ENCODE data around the gene CT55. TPM values are rescaled to one million over a fixed set of nuclear protein-coding genes. Genes with fewer than 3 reads are reported as not detected.
"Not testable (repeated sequence)": the region's sequence is repeated elsewhere in the genome, so short reads cannot be mapped to it uniquely, and the experiment has no call there.

Gene CT55, protein sequence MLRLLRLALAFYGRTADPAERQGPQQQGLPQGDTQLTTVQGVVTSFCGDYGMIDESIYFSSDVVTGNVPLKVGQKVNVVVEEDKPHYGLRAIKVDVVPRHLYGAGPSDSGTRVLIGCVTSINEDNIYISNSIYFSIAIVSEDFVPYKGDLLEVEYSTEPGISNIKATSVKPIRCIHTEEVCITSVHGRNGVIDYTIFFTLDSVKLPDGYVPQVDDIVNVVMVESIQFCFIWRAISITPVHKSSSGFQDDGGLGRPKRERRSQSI
- 0.17 TPM in 1 of 2 replicates, not detected in the other for total RNA-seq
- not detected in 2 replicates for polyA plus RNA-seq

- H3K27ac ChIP-seq: no peak within 1 kb of the TSS
- H4K20me1 ChIP-seq (ENCODE audit: insufficient read depth, poor library complexity, severe bottlenecking): no peaks in the 10 kb centered on the region
- no peaks in the 10 kb centered on the region for H3K27me3 ChIP-seq
- TF ChIP-seq EZH2phosphoT487 (IDR thresholded peaks at IDR 0.05; ENCODE audit: low read depth, severe bottlenecking, unreplicated experiment) (no peak), EZH2 (IDR thresholded peaks at IDR 0.05; ENCODE audit: borderline replicate concordance) (no peak)
- TF ChIP-seq, protein P1, sequence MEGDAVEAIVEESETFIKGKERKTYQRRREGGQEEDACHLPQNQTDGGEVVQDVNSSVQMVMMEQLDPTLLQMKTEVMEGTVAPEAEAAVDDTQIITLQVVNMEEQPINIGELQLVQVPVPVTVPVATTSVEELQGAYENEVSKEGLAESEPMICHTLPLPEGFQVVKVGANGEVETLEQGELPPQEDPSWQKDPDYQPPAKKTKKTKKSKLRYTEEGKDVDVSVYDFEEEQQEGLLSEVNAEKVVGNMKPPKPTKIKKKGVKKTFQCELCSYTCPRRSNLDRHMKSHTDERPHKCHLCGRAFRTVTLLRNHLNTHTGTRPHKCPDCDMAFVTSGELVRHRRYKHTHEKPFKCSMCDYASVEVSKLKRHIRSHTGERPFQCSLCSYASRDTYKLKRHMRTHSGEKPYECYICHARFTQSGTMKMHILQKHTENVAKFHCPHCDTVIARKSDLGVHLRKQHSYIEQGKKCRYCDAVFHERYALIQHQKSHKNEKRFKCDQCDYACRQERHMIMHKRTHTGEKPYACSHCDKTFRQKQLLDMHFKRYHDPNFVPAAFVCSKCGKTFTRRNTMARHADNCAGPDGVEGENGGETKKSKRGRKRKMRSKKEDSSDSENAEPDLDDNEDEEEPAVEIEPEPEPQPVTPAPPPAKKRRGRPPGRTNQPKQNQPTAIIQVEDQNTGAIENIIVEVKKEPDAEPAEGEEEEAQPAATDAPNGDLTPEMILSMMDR (IDR thresholded peaks at IDR 0.05; ENCODE audit: poor library complexity): no peak
- H3K36me3 ChIP-seq (replicated peaks; ENCODE audit: insufficient read depth, low read depth): no peaks in the 10 kb centered on the region
- no peak for DNase-seq (ENCODE audit: low spot score)
- no peak within 1 kb of the TSS for H3K4me3 ChIP-seq
- no peak within 1 kb of the TSS for H3K4me2 ChIP-seq
- no peaks in the 10 kb centered on the region for H3K9me2 ChIP-seq (replicated peaks; ENCODE audit: insufficient read depth)
- H3K4me1 ChIP-seq (ENCODE audit: insufficient read depth): no peaks in the 10 kb centered on the region
- 86% methylated on average over 27 of the region's 27 CpGs for WGBS (ENCODE audit: low lambda C conversion rate, missing lambda C conversion rate)
- H2AFZ ChIP-seq: no peak within 1 kb of the TSS
- no peaks in the 10 kb centered on the region for H3K79me2 ChIP-seq
- no peaks in the 10 kb centered on the region for H3K9me3 ChIP-seq (ENCODE audit: low read depth)
Observed at GRCh38 chrX:135170877-135171519, at the start of gene CT55. CT55 (minus strand) TSS chrX:135171398; CDS start chrX:135171171, 227 bp downstream.

- H3K4me3 ChIP-seq: no peak overlapping the region
- H3K4me1 ChIP-seq (ENCODE audit: insufficient read depth): no peaks in the 10 kb centered on the region
- TF ChIP-seq EZH2 (IDR thresholded peaks at IDR 0.05; ENCODE audit: borderline replicate concordance) (no peak), EZH2phosphoT487 (IDR thresholded peaks at IDR 0.05; ENCODE audit: low read depth, severe bottlenecking, unreplicated experiment) (no peak)
- TF ChIP-seq, protein P1 (IDR thresholded peaks at IDR 0.05; ENCODE audit: poor library complexity): no peak
- H3K4me2 ChIP-seq: no peak overlapping the region
- H4K20me1 ChIP-seq (ENCODE audit: insufficient read depth, poor library complexity, severe bottlenecking): no peaks in the 10 kb centered on the region
- H3K36me3 ChIP-seq (replicated peaks; ENCODE audit: insufficient read depth, low read depth): no peaks in the 10 kb centered on the region
- DNase-seq (ENCODE audit: low spot score): no peak
- H3K27ac ChIP-seq: no peak overlapping the region
- H2AFZ ChIP-seq: no peak overlapping the region
- no peaks in the 10 kb centered on the region for H3K9me2 ChIP-seq (replicated peaks; ENCODE audit: insufficient read depth)
- 85% methylated on average over 8 of the region's 8 CpGs for WGBS (ENCODE audit: low lambda C conversion rate, missing lambda C conversion rate)
- no peaks in the 10 kb centered on the region for H3K9me3 ChIP-seq (ENCODE audit: low read depth)
- H3K27me3 ChIP-seq: no peaks in the 10 kb centered on the region
- H3K79me2 ChIP-seq: no peaks in the 10 kb centered on the region
Observed at GRCh38 chrX:135213200-135213844, 42.1 kb upstream of the CT55 start.

GRCh38 chrX:135206427-135206826 is 35.2 kb upstream of the CT55 start:
- H3K9me3 ChIP-seq (ENCODE audit: low read depth); H3K27me3 ChIP-seq; H3K36me3 ChIP-seq (replicated peaks; ENCODE audit: insufficient read depth, low read depth); H3K79me2 ChIP-seq; H4K20me1 ChIP-seq (ENCODE audit: insufficient read depth, poor library complexity, severe bottlenecking); H3K27ac ChIP-seq; DNase-seq (ENCODE audit: low spot score); H3K9me2 ChIP-seq (replicated peaks; ENCODE audit: insufficient read depth); H3K4me3 ChIP-seq; H3K4me1 ChIP-seq (ENCODE audit: insufficient read depth); H2AFZ ChIP-seq; H3K4me2 ChIP-seq: not testable (repeated sequence)
- TF ChIP-seq, protein P1 (IDR thresholded peaks at IDR 0.05; ENCODE audit: poor library complexity): peak; percentile 37
- 53% methylated on average over 11 of the region's 11 CpGs for WGBS (ENCODE audit: low lambda C conversion rate, missing lambda C conversion rate)

Data from hepatocyte (in vitro differentiated cells).